KMS-11 (cell line): ENCODE measurements around the gene NR2F1-AS1.

Experiments used
- H2AFZ ChIP-seq: fragments of 200-600 bp; sonication (generic); 2 replicates; pipeline ENCODE4 v1.6.1; 2016; ENCODE audit warnings: antibody characterized with exemption, mixed run types, low read depth
- H3K27ac ChIP-seq: fragments of 200-600 bp; sonication (generic); 2 replicates; pipeline ENCODE4 v1.6.1; 2016; ENCODE audit warnings: mild to moderate bottlenecking, mixed run types
- H3K27me3 ChIP-seq: fragments of 200-600 bp; sonication (generic); 2 replicates; pipeline ENCODE4 v1.6.1; 2017; ENCODE audit warnings: mild to moderate bottlenecking, low read depth, mixed run types, moderate library complexity; ENCODE audit not compliant: insufficient read depth
- H3K36me3 ChIP-seq: fragments of 200-600 bp; sonication (generic); 2 replicates; pipeline ENCODE4 v1.6.1; 2017; ENCODE audit warnings: mild to moderate bottlenecking, mixed run types; ENCODE audit not compliant: insufficient read depth
- H3K4me1 ChIP-seq: fragments of 200-600 bp; sonication (generic); 2 replicates; pipeline ENCODE4 v1.6.1; 2016; ENCODE audit warnings: mild to moderate bottlenecking, low read depth, mixed run types; ENCODE audit not compliant: poor library complexity, severe bottlenecking
- H3K4me2 ChIP-seq: fragments of 200-600 bp; sonication (generic); 2 replicates; pipeline ENCODE4 v1.7.0; 2016; ENCODE audit warnings: mild to moderate bottlenecking, mixed run types
- H3K4me3 ChIP-seq: fragments of 200-600 bp; sonication (generic); IDR thresholded peaks from 2 replicates; pipeline ENCODE4 v1.6.1; 2017; ENCODE audit warnings: low read depth, low read length, mixed read lengths; ENCODE audit not compliant: insufficient read depth
- H3K79me2 ChIP-seq: fragments of 200-600 bp; sonication (generic); 2 replicates; pipeline ENCODE4 v1.6.1; 2016; ENCODE audit warnings: low read depth, mixed run types; ENCODE audit not compliant: insufficient read depth
- H3K9ac ChIP-seq: fragments of 200-600 bp; sonication (generic); 2 replicates; pipeline ENCODE4 v1.6.1; 2016; ENCODE audit warnings: mild to moderate bottlenecking, mixed run types
- H4K20me1 ChIP-seq: fragments of 200-600 bp; sonication (generic); 2 replicates; pipeline ENCODE4 v1.6.1; 2016; ENCODE audit warnings: mild to moderate bottlenecking, mixed run types; ENCODE audit not compliant: insufficient read depth
- CTCF ChIP-seq: fragments of 200-600 bp; sonication (generic); conservative IDR thresholded peaks from 2 replicates; pipeline ENCODE4 v1.6.1; 2017; ENCODE audit warnings: low read depth, mild to moderate bottlenecking, antibody characterized with exemption, low read length, moderate library complexity, mixed read lengths

Gene NR2F1-AS1

DNA sequence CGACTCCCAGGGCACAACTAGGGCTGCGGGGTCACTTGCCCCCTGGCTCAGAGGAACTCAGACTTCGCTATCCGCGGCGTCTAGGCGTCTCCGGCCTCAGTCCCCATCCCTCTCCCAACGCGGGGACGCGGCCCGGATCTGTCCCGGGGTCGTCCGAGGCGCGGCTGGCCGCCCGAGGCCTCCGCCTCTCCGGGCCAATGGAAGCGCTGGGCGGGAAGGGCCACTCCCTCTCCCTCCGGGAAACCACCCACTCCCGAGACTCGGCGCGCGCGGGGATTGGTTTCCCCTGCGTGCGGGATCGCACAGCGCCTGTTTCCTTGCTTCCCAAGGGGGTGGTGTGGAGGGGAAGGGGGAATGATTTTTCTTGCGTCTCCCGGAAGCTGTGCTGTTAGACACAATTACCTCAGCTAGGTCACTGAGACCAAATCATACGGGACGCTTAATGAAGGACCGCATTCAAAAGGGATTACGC, 40.3 kb upstream of the NR2F1-AS1 start:
- no peak overlapping the region for H3K4me3 ChIP-seq
- H3K36me3 ChIP-seq = no peaks in the 10 kb centered on the region
- no peak for TF ChIP-seq CTCF
- H3K27me3 ChIP-seq = no peaks in the 10 kb centered on the region
- no peak overlapping the region for H3K4me2 ChIP-seq
- no peak overlapping the region for H3K27ac ChIP-seq
- no peak overlapping the region for H3K9ac ChIP-seq
- H4K20me1 ChIP-seq = no peaks in the 10 kb centered on the region
- H3K4me1 ChIP-seq = peaks cover 18% of the 10 kb centered on the region
- no peaks in the 10 kb centered on the region for H3K79me2 ChIP-seq
- H2AFZ ChIP-seq = peak overlapping the region; percentile 44; the same call in 1 of the 2 replicates

GRCh38 chr5:93620487-93621326, 39.7 kb upstream of the NR2F1-AS1 start:
- Histone ChIP-seq H3K27me3 (no peaks in the 10 kb centered on the region), H4K20me1 (no peaks in the 10 kb centered on the region), H3K27ac (peak overlapping the region; percentile 37; the same call in 1 of the 2 replicates), H3K36me3 (no peaks in the 10 kb centered on the region), H3K79me2 (no peaks in the 10 kb centered on the region), H2AFZ (peak overlapping the region; percentile 97), H3K4me3 (no peak overlapping the region), H3K4me2 (peak overlapping the region; percentile 90), H3K9ac (peak overlapping the region; percentile 62; the same call in 1 of the 2 replicates), H3K4me1 (peaks cover 18% of the 10 kb centered on the region)
- no peak for TF ChIP-seq CTCF

DNA sequence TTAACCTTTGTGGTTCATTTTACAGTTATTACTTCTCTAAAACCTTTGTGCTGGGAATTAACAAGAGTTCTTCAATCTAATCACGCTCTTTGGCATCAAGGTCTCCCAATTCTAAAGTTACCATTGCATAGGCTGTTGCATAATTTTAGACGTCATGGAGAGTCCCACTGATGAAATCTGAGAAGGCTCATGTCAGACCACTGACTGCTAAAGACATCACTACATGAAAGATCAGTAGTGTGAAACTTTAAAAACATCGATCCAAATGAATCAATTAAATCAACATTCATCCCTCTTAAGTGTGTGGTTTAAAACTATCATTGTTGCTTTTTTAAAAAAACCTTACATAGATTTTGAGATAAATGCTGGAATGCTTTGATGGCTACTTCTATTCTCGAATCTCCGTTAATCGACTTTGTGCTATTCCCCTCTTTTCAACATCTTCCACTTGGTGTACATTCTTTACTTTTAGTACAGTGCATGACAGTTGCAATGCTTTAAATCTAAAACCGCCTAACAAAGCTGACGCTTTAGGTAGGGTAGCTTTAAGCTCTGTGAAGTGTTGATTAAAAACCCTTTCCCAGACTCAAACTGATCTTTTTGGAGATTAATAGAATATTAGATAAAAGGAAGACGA, 35.6 kb upstream of the NR2F1-AS1 start:
- H2AFZ ChIP-seq = no peak overlapping the region
- no peak for TF ChIP-seq CTCF
- no peaks in the 10 kb centered on the region for H4K20me1 ChIP-seq
- no peak overlapping the region for H3K27ac ChIP-seq
- H3K27me3 ChIP-seq = no peaks in the 10 kb centered on the region
- no peak overlapping the region for H3K4me2 ChIP-seq
- peaks cover 14% of the 10 kb centered on the region for H3K4me1 ChIP-seq
- H3K9ac ChIP-seq = no peak overlapping the region
- no peak overlapping the region for H3K4me3 ChIP-seq
- H3K79me2 ChIP-seq = no peaks in the 10 kb centered on the region
- H3K36me3 ChIP-seq = no peaks in the 10 kb centered on the region

GRCh38 chr5:93612855-93613243, 31.8 kb upstream of the NR2F1-AS1 start:
- Histone ChIP-seq H3K27ac (no peak overlapping the region), H3K4me2 (no peak overlapping the region), H3K4me1 (peaks cover 6% of the 10 kb centered on the region), H3K4me3 (no peak overlapping the region), H2AFZ (no peak overlapping the region), H3K27me3 (no peaks in the 10 kb centered on the region), H3K9ac (no peak overlapping the region), H3K36me3 (no peaks in the 10 kb centered on the region), H4K20me1 (no peaks in the 10 kb centered on the region), H3K79me2 (no peaks in the 10 kb centered on the region)
- TF ChIP-seq CTCF = no peak
